ENCODE measurements around the gene DMAC2L. TPM values are rescaled to one million over a fixed set of nuclear protein-coding genes. Genes with fewer than 3 reads are reported as not detected.
"Not testable (repeated sequence)": the region's sequence is repeated elsewhere in the genome, so short reads cannot be mapped to it uniquely, and the experiment has no call there.

Gene DMAC2L
- polyA plus RNA-seq, 1 experiment: 12.6 TPM

DNA sequence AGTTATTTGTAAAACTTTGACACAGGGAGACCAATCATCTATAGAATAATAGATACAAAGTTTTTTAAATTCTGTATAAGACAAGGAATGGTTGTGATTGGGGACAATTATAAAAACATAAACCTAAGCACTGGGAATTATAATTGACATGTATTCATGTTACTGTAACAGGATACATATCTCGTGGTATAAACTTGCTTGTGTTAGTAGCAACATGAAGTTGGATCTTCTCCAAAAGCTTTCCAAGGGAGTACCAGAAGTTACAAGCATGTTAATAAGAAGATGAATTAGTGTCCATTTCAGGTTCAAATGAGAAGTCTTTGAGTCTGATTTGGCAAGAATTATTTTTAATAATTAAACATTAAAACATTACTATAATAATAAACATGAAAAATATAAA lies 42.4 kb downstream of the DMAC2L start:
- ChIA-PET POLR2A (no interaction called here), CTCF (no interaction called here)
- Histone ChIP-seq H3K4me3 (ENCODE audit: low read depth, low read length) (no peak overlapping the region), H3K9me3 (ENCODE audit: control insufficient read depth, insufficient read depth, low read length) (no peaks in the 10 kb centered on the region; the same call in 1 of the 2 replicates), H3K27ac (ENCODE audit: low read depth, low read length) (no peak overlapping the region), H3K27me3 (ENCODE audit: control insufficient read depth, insufficient read depth, low read length) (no peaks in the 10 kb centered on the region)
- TF ChIP-seq, protein P1, sequence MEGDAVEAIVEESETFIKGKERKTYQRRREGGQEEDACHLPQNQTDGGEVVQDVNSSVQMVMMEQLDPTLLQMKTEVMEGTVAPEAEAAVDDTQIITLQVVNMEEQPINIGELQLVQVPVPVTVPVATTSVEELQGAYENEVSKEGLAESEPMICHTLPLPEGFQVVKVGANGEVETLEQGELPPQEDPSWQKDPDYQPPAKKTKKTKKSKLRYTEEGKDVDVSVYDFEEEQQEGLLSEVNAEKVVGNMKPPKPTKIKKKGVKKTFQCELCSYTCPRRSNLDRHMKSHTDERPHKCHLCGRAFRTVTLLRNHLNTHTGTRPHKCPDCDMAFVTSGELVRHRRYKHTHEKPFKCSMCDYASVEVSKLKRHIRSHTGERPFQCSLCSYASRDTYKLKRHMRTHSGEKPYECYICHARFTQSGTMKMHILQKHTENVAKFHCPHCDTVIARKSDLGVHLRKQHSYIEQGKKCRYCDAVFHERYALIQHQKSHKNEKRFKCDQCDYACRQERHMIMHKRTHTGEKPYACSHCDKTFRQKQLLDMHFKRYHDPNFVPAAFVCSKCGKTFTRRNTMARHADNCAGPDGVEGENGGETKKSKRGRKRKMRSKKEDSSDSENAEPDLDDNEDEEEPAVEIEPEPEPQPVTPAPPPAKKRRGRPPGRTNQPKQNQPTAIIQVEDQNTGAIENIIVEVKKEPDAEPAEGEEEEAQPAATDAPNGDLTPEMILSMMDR (IDR thresholded peaks at IDR 0.05; ENCODE audit: low read depth, low read length): no peak
- no peak for DNase-seq (ENCODE audit: low read depth, low spot score)

DNA sequence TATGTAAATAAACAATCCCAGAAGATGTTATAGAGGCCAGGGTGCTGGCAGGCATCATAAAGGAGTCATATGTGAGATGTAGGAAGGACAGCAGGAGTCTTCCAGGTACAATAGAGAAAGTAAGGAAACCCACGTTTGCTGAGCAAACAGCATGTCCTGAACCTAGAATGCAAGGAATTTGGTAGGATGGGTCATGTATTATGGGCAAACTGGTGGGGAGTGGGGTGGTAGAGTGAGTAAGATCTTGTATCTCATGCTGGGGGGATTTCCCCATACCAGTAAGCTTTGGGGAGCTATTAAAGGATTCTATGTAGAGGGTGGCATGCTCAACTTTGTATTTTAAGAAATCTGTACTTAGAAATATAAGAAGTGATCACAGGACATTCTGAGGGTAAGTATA lies 43.6 kb downstream of the DMAC2L start:
- Histone ChIP-seq H3K9me3 (ENCODE audit: control insufficient read depth, insufficient read depth, low read length) (no peaks in the 10 kb centered on the region), H3K27ac (ENCODE audit: low read depth, low read length) (no peak overlapping the region), H3K27me3 (ENCODE audit: control insufficient read depth, insufficient read depth, low read length) (no peaks in the 10 kb centered on the region), H3K4me3 (ENCODE audit: low read depth, low read length) (no peak overlapping the region)
- ChIA-PET CTCF (interaction anchor here (1.4 to 1.6 kb wide), 2 partner anchors 38 to 187 kb away, joined by 3 to 5 read pairs; no protein-coding TSS in a partner anchor), POLR2A (no interaction called here)
- TF ChIP-seq, protein P1 (IDR thresholded peaks at IDR 0.05; ENCODE audit: low read depth, low read length): no peak
- DNase-seq (ENCODE audit: low read depth, low spot score): no peak

DNA sequence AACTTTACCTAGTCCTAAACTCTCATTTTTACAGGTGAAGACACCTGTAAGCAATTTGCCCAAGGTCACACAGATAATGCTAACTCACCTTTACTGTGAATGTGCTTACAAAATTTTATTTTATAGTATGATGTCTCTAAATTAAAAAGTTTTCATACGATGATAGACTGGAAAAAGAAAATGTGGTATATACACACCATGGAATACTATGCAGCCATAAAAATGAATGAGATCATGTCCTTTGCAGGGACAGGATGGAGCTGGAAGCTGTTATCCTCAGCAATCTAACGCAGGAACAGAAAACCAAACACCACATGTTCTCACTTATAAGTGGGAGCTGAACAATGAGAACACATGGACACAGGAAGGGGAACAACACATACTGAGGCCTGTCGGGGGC lies 44.2 kb downstream of the DMAC2L start:
- H3K27me3 ChIP-seq (ENCODE audit: control insufficient read depth, insufficient read depth, low read length); H3K4me3 ChIP-seq (ENCODE audit: low read depth, low read length); POLR2A ChIA-PET; H3K27ac ChIP-seq (ENCODE audit: low read depth, low read length); DNase-seq (ENCODE audit: low read depth, low spot score); H3K9me3 ChIP-seq (ENCODE audit: control insufficient read depth, insufficient read depth, low read length): not testable (repeated sequence)
- CTCF ChIA-PET: interaction anchor here (1.4 to 1.6 kb wide), 2 partner anchors 38 to 187 kb away, joined by 3 to 5 read pairs; no protein-coding TSS in a partner anchor

DNA sequence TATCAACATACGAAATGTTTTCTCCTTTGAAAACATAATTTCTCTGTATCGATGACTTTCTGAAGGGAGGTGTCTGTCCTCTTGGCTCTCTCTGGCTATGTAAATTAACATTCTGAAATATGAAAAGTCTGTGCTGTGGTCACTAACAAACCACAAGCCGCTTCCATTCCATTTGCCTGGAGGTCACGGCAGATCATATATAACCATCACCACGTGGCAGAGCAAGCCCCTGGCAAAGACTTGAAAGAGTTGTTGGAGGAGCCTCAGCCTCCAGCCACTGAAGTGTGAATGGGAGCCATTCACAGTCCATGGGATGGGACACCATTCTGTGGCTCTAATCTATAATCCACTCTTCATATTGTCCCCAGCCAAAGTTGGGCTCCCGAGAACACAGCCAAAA lies 45.0 kb downstream of the DMAC2L start:
- TF ChIP-seq, protein P1 (IDR thresholded peaks at IDR 0.05; ENCODE audit: low read depth, low read length): no peak
- H3K4me3 ChIP-seq (ENCODE audit: low read depth, low read length): no peak overlapping the region
- no peak overlapping the region for H3K27ac ChIP-seq (ENCODE audit: low read depth, low read length)
- no peaks in the 10 kb centered on the region; the same call in 1 of the 2 replicates for H3K9me3 ChIP-seq (ENCODE audit: control insufficient read depth, insufficient read depth, low read length)
- no peaks in the 10 kb centered on the region for H3K27me3 ChIP-seq (ENCODE audit: control insufficient read depth, insufficient read depth, low read length)
- ChIA-PET CTCF (no interaction called here), POLR2A (no interaction called here)
- DNase-seq (ENCODE audit: low read depth, low spot score): no peak

DNA sequence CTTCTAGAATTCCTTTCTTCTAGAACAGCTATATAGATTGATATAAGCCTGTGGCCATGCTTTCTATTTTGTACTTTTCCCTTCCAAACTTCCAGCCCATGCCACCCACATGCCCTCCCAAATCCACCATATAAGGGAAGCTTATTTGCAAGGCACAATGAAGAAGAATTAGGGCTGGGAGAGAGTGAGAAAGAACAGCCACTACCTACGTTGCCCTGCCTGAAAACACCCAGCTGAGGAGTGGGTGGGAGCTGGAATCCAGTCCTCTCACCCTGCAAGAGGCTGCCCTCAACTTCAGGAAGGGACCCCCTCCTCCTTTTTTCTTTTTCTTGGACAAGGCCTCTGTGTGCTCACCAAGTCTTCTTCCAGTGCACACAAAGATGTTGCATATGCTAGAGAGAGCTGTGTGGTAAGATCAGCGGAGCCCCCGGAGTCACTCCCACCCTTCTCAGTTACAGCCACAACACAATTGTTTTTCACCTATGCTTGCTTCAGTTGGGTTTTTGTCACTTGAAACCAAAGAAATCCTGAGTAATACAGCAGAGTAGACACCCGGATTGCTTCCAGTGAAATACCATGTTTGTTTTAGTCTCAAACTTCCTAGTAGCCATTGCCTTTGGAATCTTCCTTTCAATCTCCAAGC lies 45.8 kb downstream of the DMAC2L start:
- no peak for DNase-seq (ENCODE audit: low read depth, low spot score)
- Histone ChIP-seq H3K4me3 (ENCODE audit: low read depth, low read length) (no peak overlapping the region), H3K27ac (ENCODE audit: low read depth, low read length) (no peak overlapping the region), H3K27me3 (ENCODE audit: control insufficient read depth, insufficient read depth, low read length) (no peaks in the 10 kb centered on the region), H3K9me3 (ENCODE audit: control insufficient read depth, insufficient read depth, low read length) (no peaks in the 10 kb centered on the region; the same call in 1 of the 2 replicates)
- TF ChIP-seq, protein P1 (IDR thresholded peaks at IDR 0.05; ENCODE audit: low read depth, low read length): no peak
- CTCF ChIA-PET: no interaction called here
- POLR2A ChIA-PET: no interaction called here

Data from AG04450 (cell line).